ENCODE measurements around the gene PCSK6. TPM values are rescaled to one million over a fixed set of nuclear protein-coding genes. Genes with fewer than 3 reads are reported as not detected.
A peak's percentile ranks its signal among the peaks of the same experiment; 100 is the strongest.

The PCSK6 gene
- polyA plus RNA-seq, 1 donor from 2014 or later: 1.1 TPM

DNA sequence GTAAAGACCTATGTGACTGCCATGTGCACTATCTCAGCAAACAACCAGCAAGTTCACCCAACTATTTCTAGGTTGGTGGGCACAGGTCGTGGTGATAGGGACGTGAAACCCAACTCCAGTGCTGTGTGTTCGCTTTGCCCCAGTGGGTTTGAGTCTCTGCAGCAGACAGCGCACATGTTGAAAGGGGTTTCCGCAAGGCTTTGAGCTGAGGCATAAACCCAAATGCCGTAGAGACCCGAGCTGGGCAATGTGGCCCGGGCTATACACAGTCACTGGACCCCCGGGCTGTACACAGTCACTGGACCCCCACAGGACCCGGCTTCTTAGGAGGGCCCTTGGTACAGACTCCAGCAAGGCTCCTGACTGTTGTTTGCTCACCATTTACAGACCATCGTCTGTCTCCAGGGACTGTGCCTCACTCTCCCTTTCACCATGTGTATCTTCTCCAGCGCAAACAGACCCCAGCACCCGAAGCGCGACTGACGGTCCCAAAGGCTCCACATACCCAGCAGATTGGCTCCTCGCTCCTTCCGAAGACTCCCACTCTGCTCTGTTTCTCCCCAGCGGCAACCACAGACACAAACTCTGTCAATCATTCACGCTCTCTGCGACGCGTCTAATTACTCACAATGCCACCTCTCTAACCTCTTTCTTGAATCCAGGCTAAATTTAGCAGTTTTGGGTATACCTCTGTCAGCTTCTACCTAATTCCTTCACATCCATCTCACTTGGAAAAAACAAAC lies 31.2 kb downstream of the PCSK6 start:
- Histone ChIP-seq H3K79me2 (replicated peaks; ENCODE audit: insufficient read depth, low read length) (no peaks in the 10 kb centered on the region), H3F3A (ENCODE audit: insufficient read depth, low read length, poor library complexity, severe bottlenecking) (no peaks in the 10 kb centered on the region), H3K9ac (ENCODE audit: low read length) (no peak overlapping the region), H3K4me2 (ENCODE audit: low read length) (no peak overlapping the region), H2AFZ (ENCODE audit: low read depth, low read length) (no peak overlapping the region), H3K9me2 (ENCODE audit: insufficient read depth, low read length) (no peaks in the 10 kb centered on the region), H4K20me1 (ENCODE audit: insufficient read depth) (no peaks in the 10 kb centered on the region), H3K27ac (ENCODE audit: low read length) (peak overlapping the region; percentile 20), H3K9me3 (ENCODE audit: low read length) (no peaks in the 10 kb centered on the region), H3K27me3 (ENCODE audit: insufficient read depth, low read depth, low read length) (no peaks in the 10 kb centered on the region), H3K4me3 (ENCODE audit: low read length) (no peak overlapping the region), H3K36me3 (ENCODE audit: insufficient read depth, low read length) (no peaks in the 10 kb centered on the region)
- no peak for TF ChIP-seq MXI1 (conservative IDR thresholded peaks at IDR 0.05; ENCODE audit: poor library complexity, severe bottlenecking)
- TF ChIP-seq TAF1 (IDR thresholded peaks at IDR 0.05; ENCODE audit: low read depth): no peak
- no peak for TF ChIP-seq EP300 (conservative IDR thresholded peaks at IDR 0.05; ENCODE audit: poor library complexity, severe bottlenecking)

DNA sequence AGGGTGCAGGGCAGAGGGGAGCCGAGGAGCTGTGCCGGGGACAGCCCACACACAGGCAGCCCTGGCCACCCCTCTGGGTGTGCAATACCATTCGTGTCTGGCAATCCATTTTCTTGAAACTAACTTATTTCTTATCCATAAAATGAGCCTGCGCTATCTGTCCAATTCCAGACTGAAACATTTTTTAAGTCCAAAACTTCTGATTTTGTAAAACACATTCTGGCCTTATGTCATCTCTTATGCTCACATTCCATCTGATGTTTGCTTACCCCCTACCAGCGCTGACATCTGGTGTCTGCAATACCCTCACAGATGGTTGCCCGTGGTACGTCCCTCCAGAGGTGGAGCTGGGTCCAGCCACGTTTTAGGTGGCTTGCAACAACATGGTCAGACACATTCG lies 31.8 kb downstream of the PCSK6 start:
- no peaks in the 10 kb centered on the region for H3K9me2 ChIP-seq (ENCODE audit: insufficient read depth, low read length)
- H3K79me2 ChIP-seq (replicated peaks; ENCODE audit: insufficient read depth, low read length): no peaks in the 10 kb centered on the region
- H3K4me3 ChIP-seq (ENCODE audit: low read length): no peak overlapping the region
- H3K27me3 ChIP-seq (ENCODE audit: insufficient read depth, low read depth, low read length): no peaks in the 10 kb centered on the region
- no peaks in the 10 kb centered on the region for H4K20me1 ChIP-seq (ENCODE audit: insufficient read depth)
- H3K36me3 ChIP-seq (ENCODE audit: insufficient read depth, low read length): no peaks in the 10 kb centered on the region
- no peak overlapping the region for H3K4me2 ChIP-seq (ENCODE audit: low read length)
- no peak overlapping the region for H3K27ac ChIP-seq (ENCODE audit: low read length)
- no peak overlapping the region for H3K9ac ChIP-seq (ENCODE audit: low read length)
- no peaks in the 10 kb centered on the region for H3K9me3 ChIP-seq (ENCODE audit: low read length)
- no peaks in the 10 kb centered on the region for H3F3A ChIP-seq (ENCODE audit: insufficient read depth, low read length, poor library complexity, severe bottlenecking)
- no peak for TF ChIP-seq EZH2 (IDR thresholded peaks at IDR 0.05; ENCODE audit: borderline replicate concordance, insufficient read depth, low read length, poor library complexity, severe bottlenecking)
- TF ChIP-seq, protein P1, sequence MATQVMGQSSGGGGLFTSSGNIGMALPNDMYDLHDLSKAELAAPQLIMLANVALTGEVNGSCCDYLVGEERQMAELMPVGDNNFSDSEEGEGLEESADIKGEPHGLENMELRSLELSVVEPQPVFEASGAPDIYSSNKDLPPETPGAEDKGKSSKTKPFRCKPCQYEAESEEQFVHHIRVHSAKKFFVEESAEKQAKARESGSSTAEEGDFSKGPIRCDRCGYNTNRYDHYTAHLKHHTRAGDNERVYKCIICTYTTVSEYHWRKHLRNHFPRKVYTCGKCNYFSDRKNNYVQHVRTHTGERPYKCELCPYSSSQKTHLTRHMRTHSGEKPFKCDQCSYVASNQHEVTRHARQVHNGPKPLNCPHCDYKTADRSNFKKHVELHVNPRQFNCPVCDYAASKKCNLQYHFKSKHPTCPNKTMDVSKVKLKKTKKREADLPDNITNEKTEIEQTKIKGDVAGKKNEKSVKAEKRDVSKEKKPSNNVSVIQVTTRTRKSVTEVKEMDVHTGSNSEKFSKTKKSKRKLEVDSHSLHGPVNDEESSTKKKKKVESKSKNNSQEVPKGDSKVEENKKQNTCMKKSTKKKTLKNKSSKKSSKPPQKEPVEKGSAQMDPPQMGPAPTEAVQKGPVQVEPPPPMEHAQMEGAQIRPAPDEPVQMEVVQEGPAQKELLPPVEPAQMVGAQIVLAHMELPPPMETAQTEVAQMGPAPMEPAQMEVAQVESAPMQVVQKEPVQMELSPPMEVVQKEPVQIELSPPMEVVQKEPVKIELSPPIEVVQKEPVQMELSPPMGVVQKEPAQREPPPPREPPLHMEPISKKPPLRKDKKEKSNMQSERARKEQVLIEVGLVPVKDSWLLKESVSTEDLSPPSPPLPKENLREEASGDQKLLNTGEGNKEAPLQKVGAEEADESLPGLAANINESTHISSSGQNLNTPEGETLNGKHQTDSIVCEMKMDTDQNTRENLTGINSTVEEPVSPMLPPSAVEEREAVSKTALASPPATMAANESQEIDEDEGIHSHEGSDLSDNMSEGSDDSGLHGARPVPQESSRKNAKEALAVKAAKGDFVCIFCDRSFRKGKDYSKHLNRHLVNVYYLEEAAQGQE (IDR thresholded peaks at IDR 0.05; ENCODE audit: borderline replicate concordance): no peak
- TF ChIP-seq EP300 (conservative IDR thresholded peaks at IDR 0.05; ENCODE audit: poor library complexity, severe bottlenecking): no peak
- no peak for TF ChIP-seq TAF1 (IDR thresholded peaks at IDR 0.05; ENCODE audit: low read depth)
- no peak for TF ChIP-seq SMC3 (conservative IDR thresholded peaks at IDR 0.05; ENCODE audit: poor library complexity)
- TF ChIP-seq, protein P2, sequence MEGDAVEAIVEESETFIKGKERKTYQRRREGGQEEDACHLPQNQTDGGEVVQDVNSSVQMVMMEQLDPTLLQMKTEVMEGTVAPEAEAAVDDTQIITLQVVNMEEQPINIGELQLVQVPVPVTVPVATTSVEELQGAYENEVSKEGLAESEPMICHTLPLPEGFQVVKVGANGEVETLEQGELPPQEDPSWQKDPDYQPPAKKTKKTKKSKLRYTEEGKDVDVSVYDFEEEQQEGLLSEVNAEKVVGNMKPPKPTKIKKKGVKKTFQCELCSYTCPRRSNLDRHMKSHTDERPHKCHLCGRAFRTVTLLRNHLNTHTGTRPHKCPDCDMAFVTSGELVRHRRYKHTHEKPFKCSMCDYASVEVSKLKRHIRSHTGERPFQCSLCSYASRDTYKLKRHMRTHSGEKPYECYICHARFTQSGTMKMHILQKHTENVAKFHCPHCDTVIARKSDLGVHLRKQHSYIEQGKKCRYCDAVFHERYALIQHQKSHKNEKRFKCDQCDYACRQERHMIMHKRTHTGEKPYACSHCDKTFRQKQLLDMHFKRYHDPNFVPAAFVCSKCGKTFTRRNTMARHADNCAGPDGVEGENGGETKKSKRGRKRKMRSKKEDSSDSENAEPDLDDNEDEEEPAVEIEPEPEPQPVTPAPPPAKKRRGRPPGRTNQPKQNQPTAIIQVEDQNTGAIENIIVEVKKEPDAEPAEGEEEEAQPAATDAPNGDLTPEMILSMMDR (IDR thresholded peaks at IDR 0.05; ENCODE audit: poor library complexity, severe bottlenecking): no peak
- TF ChIP-seq RAD21 (conservative IDR thresholded peaks at IDR 0.05): no peak
- no peak for TF ChIP-seq MXI1 (conservative IDR thresholded peaks at IDR 0.05; ENCODE audit: poor library complexity, severe bottlenecking)
- TF ChIP-seq POLR2AphosphoS5 (IDR thresholded peaks at IDR 0.05): no peak
- no peak overlapping the region for H2AFZ ChIP-seq (ENCODE audit: low read depth, low read length)

Data from neural cell (in vitro differentiated cells).